NCI-H748 treated with DMSO at 0.1 percent for 48 hours (cell line): Measurements from ENCODE around the gene CFAP221.

ENCODE experiments used
- DNase-seq: peaks from one replicate; lab custom pipeline; 2025; lab: John Stamatoyannopoulos, UW

The CFAP221 gene

DNA sequence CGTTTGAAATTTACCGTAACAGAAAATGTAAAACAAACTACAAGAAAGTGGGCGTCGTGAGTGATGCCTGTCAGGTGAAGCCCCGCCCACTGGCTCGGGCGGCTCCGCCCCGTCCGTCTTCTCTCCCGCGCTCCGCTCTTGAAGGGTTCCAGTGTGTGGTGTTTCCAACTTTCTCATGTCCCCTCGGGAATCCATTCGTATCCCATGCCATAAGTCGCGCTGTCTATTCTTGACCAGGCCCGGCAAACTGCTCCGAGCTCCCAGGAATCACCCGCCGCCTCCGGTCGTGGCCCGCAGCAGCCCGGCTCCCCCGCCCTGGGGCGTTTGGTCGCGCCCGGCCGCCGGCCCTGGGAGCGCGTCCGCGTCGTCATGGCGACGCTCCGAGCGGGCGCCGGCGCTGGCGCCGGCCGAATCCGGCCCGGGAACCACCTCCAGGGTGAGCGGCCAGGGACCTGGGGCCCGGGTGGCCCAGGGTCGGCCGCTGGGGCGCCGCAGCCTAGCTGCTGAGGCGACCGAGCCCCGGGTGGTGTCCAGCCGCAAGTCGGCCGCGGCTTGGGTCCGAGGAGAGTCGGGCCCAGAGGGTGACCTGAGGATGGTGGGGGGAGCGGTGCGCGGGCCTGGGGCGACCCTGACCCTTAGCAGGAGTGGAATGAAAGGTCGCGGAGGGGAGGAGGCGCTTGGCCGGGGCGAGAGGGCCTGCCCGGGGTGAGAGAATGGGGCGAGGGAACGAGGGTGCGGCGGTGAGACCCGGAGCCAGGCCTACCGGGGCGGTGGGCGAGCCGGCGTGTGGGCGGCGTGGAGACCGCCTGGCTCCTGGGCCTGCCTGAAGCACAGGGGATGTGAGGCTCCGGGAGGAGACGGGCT, at the start of gene CFAP221:
Gene CFAP221 (plus strand): TSS at position 375 of the 864 bp plus-strand sequence. CDS start 1,683 bp downstream, outside the sequence.
- peak; percentile 19 for DNase-seq

DNA sequence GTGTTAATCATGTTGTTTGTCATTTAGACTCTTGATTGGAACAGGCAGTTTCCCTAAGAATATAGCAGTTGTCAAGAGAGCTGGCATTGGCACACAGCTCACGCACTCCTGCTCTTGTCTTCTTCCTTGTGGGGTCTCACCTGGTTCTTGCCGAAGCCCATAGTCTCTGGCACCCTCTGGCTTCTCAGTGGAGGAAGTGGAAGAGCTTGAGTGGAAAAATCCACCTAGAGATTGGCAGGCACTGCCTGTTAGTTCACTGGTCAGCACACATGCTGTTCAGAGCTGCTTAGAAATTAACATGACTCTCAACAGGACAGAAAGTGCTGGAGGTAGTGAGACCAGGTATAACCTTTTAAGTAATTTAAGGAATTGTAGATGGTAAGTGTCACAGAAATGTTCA, 48.3 kb upstream of the CFAP221 start:
- no peak for DNase-seq

DNA sequence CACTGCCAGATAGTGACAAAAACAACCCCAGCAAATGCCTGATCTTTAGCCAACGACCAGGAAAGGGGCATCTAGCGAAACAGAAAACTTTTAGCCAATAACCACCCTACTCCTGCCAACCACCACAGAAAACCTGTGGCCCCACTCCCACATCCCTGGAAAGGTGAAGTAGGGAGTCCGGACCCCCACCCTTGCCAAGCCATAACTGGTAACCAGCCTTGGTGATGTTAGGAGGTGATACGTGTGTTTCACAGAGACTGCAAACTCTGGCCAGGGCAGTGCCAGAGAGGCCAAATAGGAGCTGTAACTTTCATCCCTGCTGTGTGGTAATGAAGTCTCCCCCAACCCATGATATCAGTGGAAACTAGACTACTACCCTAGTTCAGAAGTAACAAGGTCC, 47.6 kb upstream of the CFAP221 start:
- DNase-seq = no peak

DNA sequence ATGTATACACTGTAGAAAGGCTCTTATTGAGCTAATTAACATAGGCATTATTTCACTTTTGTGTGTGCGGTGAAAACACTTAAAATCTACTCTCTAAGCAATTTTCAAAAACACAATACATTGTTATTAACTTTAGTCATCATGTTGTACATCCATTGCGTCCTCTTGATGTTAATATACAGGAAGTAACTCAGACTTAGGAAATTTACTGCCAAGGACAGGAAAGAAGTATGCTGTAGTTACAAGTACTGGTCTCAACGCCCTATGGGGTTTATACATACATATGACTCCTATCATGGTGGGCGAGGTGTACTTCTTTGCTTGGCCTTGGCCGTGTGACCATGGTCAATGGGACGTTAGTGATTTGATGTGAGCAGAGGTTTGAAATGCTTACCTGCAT, 35.5 kb upstream of the CFAP221 start:
- no peak for DNase-seq

DNA sequence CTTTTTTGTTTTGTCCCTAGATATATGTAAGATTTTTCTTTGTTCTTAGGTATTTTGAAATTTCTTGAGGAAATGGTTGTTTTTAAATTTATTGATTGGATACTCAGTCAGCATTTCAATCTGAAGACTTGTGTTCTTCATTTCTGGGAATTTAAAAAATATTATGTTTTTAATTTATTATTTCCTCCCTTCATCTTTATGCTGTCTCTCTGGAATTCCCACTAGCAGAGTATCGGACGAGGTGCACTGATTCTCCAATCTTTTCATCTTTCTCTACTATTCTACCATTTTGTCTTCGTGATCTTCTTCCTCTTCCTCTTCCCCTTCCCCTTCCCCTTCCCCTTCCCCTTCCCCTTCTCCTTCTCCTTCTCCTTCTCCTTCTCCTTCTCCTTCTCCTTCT, 32.3 kb upstream of the CFAP221 start:
- no peak for DNase-seq

DNA sequence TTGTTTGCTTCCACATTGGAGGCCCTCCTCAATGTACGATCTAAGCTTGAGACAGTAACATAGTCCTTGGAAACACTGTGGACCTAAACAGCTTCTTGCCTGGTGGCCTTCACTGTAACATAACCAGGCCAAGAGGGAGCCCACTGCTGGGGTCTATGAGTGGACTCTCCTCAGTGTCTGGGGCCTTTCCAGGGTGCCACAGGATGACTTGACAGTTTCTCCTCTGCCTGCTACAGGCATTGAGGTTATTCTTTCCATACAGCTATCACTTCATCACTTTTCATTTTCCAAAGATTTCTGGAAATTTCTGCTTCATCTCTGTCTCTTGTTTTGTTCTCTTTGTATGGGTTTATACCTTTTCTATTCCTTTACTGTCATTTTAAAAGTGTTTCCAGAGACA, 31.3 kb upstream of the CFAP221 start:
- DNase-seq = no peak

DNA sequence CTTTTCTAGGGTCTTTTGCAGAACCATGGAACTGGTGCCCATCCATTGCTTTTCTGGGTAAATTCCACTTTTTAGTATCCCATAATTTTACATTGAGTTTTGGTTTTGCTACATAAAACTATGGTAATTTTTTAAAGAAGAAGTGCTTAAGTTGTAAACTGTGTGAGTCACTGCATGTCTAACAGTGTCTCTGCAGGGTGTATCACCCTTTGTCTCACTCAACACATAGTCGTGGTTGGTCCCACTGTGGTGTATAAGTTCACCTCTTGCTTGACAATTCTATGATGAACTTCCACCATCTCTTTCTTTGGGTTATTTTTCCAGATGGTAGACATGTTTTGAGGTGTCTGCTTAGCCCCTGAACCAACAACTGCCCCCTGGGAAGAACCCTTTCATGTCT, 30.4 kb upstream of the CFAP221 start:
- DNase-seq = no peak

DNA sequence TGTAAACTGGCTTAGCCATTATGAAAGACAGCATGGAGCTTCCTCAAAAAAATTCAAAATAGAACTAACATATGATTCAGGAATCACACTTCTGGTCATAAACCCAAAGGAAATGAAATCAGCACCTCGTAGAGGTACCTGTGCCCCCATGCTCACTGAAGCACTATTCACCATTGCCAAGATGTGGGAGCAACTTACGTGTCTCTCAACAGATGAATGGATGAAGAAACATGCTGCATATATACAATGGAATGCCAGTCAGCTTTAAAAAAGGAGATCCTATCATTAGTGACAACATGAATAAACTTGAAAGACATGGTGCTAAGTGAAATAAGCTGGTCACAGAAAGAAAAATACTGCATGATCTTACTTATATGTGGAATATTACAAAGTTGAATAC, 28.1 kb upstream of the CFAP221 start:
- no peak for DNase-seq

DNA sequence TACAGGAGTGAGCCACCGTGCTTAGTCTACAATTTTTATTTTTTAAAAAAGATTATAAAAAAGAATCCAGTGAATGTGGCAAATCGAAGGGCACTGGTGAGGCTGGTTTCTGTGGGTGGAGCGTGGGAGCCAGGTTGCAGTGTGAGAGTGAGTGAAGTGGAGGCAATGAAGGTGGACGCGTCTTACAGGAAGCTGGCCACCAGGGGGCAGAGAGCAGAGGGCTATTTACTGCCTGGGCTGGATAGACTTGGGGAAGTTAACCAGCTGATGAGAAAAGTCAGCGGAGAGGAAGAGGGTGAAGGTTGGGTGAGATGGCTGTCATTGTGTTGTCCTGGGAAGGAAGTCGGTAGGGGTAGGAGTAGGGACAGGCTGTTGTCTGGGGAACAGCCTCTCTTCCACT, 26.8 kb upstream of the CFAP221 start:
- DNase-seq = no peak

DNA sequence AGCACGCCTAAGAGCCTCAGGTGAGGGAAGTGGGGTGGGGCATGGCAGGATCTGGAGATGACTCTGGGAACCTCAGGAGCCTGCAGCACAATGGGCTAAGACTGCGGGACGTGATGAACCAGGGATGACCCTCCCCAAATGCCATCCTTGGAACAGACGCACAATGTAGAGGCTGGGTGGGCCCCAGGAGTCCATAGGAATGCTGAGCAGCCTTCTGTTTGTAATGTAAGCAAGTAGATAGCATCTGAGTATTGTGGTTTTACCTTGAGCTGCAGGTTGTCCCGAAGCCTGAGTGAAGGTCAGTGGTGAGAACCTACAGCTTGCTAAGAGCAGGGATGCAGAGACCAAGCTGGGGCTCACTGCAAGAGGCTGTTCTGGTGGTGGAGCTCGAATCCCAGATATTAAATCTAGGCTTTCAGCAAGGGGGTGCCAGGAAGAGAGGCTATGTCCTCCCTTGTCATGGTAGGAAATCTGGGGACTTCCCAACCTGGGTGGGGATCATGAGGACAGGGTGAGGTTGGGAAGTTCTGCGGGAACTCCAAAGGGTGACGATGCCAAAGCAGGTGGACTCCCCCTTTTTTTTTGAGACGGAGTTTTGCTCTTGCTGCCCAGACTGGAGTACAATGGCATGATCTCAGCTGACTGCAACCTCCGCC, 25.7 kb upstream of the CFAP221 start:
- no peak for DNase-seq

DNA sequence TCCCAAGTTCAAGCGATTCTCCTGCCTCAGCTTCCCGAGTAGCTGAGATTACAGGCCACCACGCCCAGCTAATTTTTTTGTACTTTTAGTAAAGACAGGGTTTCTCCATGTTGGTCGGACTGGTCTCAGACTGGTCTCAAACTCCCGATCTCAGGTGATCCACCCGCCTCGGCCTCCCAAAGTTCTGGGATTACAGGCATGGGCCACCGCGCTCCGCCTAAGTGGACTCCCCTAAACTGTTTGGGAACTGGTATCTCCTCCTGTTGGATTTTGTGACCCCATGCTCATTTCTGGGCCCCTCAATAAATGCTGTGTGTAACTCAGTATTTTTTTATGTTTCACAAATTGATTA, 25.2 kb upstream of the CFAP221 start:
- DNase-seq = no peak

DNA sequence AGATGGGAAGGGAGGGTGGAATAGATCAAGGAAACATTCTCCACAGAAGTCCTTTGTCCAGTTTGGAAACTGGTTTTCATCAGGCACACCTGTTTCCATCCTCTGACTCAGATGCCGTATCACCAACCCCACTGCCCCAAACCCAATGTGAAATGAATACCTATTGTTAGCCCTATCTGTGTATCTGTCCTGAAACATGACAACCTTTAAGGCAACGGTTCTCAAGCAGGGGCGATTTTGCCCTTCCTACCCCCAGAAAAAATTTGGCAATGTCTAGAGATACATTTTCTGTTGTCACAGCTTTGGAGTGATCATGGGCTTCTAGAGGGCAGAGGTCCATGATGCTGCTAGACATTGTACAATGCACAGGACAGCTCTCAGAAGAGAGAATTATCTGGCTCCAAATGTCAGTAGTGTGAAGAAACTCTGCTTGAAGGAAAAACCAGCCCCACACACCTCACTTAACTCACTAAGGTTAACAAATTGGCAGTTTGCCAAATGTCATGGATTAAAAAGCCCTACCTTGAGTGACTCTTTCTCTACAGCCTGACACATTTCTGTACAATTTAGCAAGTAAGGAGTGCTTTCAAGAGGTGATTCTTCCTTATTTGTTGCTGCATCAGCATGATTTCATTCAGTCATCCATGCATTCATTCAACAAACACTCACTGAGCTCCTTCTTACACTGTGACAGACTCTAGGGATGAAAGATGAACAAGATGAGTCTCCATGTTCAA, 23.4 kb upstream of the CFAP221 start:
- no peak for DNase-seq

DNA sequence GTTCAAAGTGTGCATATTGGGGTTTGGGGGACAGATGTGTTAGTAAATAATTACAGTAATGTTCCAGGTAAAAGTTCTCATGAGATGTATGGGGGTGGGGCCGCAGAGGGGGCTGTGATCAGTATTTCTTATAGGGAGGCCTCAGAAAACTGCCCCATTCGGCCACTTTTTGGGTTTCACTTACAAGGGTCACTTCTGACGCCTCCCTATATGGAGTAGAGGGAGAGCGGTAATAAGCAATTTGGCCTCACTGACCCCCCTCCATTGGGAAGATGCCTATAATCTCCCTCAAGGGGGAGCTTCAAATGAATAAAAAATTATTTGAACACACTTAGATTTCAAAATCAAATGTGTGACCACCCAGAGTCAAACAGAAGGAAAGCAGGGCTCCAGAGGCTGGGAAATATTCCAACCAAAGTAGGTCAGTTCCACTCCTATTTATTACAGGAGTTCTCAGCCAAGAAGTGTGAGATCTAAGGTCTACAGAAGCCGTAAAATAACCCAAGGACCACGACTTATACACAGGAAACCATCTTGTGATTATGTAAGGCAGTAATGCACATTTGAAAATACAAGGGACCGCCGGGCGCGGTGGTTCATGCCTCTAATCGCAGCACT, 22.7 kb upstream of the CFAP221 start:
- DNase-seq = no peak

DNA sequence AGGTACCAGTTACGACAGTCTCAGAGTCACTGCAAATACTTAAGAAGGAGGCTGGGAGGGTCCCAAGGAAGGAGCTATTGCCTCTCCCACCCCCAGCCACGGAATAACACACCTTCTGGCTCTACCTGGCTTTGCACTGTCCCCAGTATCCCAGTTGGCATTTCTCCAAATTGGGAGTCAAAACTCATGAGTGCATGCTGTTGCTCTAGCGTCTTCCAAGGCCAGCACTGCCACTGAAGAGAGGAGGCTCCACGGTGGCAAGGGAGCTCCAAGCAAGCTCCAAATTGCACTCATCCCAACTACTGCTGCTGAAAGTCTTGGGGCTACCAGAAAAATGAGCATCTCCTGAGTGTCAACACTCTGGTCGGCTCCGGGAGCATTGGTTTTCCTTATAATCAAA, 21.6 kb upstream of the CFAP221 start:
- DNase-seq = no peak

DNA sequence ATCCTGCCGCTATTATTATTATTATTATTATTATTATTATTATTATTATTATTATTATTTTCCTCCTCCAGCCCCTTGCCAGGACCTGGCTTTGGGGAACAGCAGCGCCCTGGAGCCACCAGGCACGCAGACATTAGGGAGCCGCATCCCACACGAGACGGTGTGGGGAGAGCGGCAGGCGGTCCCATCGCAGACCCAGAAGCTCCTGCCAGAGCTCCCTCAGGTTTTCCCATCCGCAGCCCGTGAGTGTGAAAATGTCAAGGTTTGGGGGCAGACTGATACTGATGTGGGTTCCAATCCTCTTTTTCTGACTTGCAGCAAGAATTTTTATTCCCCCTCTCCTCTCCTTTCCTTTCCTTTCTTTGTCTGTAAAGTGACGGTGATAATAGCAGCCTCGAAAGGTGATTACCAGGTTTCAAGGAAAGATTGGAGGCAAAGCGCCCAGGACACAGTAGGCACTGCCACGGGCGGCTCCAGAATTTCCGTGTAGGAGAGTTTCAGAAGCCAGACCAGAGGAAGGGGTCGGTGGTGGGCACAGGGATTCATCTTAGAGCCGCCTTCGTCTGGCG, 20.8 kb upstream of the CFAP221 start:
- DNase-seq = no peak

DNA sequence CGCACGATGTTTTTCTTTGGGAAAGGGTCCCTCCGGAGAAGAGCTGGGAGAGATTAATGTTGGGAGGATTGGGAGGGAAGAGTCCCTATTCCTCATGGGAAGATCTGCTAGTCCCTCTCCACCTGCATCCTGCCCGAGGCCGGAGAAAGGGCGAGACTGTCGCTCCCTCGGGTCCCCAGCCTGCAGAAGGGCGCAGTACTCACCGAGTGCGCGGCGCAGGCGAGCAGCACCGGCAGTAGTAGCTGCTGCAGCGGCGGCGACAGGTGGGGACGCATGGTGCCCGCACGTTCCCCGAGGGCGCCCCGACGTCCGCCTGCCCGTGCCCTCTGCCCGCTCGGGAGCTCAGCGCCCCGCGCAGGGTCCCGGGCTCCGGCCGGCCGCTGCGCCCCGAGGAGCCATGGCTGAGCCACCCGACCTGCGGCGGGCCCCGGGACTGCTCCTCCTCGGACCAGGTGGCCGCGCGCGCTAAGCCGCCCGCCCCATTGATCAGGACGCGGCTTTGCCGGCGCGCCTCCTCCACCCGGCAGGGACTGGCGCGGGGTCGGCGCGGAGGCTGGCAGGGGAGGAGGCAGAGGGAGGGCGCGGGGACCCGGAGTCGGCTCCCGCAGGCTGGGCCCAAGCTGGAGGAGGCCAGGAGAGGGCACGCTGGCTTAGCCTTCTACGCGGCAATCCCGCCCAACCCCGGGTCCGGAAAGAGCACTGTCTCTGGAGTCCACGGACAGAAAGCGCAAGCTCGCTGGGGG, 20.1 kb upstream of the CFAP221 start, which contains the start of gene SCTR:
Gene SCTR (minus strand): TSS at position 532 of the 743 bp plus-strand sequence. CDS start 257 bp downstream, at position 275.
- DNase-seq = peak; percentile 2

DNA sequence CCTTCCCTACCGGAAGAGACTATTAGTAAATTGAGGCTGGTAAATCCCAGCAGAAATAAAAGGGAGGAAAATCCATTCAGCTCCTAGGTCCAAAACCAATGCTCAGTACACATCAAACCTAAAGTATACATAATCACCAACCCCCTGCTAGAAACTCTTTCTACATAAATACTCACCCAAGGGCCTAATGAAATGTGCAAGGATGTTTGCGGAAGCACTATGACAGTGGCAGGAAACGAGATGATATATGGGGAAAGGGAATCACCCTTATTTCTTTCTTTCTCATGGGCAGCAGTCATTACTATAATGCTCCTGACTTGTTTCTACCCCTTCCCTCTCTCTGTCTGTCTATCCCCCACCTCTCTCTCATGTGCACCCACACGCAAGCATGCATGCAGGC, 18.6 kb upstream of the CFAP221 start:
- DNase-seq = no peak

DNA sequence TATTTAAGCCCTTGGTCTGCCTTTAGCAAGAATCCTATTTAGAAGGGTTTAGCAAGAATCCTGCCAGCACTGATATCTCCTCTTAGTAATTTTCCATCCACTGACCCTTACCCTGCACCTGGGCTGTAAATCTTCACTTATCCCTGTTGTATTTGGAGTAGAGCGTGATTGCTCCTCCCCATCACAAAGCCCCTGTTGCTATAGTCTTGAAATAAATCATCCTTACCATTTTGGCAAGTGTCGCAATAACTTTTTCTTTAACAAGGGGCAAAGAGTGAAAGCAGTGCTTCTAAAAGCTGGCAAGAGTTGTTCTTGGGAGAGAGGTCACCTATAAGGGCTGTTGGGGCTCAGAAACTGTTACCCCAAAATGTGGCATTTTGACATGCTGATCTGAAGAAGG, 16.2 kb upstream of the CFAP221 start:
- no peak for DNase-seq

DNA sequence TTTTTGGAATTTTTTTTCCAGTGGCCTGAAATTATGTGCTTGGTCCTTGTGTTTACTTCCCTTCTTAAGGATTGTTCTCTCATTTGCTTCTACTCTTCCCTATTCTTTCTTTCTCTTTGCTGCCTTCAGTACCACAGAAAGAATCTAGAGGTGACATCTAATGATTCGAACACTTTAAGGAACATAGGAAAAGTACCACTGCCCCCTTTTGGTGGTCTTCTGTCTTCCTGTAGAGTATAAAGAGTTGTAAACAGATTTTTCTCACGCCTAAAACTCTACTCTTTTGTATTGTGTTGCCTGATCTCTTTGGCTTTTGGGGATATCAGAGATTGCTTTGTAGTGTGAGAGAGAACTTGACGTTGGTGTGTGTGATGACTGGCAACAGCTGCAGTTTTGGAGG, 13.0 kb upstream of the CFAP221 start:
- no peak for DNase-seq

DNA sequence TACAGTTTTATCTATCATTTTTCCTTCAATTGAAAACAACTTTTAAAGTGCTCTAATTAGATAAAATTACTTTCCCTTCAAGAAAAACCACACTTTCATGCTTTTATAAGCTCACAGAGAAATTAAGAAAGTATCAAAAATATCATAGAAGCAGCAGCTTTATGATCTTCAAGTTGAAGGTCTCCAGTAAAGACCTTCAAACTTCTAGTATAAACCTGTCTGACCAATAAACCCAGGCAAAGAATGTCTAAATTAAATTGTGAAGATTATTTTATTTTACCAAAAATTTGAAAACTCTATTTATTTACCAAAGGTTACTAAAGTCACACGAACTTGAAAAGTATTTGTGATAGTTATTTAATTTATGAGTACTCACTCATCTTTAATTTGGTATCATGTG, 10.7 kb upstream of the CFAP221 start:
- DNase-seq = no peak

DNA sequence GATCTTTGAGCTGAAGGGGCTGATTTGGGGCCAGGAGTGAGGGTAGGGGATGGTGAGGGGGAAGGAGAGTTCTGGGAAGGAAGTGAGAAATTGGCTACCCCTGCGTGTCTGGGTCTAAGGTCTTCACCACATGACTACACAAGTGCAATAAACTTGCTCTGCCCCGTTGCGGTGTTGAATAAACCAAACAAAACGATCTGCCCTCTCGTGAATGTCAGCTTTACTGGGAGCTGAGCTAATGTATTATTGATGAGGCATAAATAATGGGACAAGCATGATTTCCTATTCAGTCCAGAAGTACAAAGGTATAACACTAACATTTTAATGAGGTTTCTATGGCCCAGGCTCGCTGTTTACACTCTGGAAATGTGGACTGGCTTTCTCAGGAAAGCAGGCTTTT, 8.0 kb upstream of the CFAP221 start:
- DNase-seq = no peak
